K562 (cell line): ENCODE results near the gene RNASEH2A. TPM values are rescaled to one million over a fixed set of nuclear protein-coding genes. Genes with fewer than 3 reads are reported as not detected.

Experiments used
- ARID3B ChIP-seq: fragments of 250-450 bp; sonication (Bioruptor Pico); IDR thresholded peaks from 2 replicates; pipeline ENCODE4 v1.4.0; 2020; ENCODE audit warnings: borderline replicate concordance
- CHCHD3 ChIP-seq: fragments of 250-450 bp; sonication (Bioruptor Pico); IDR thresholded peaks from 2 replicates; pipeline ENCODE4 v2.1.2; 2022; ENCODE audit warnings: mild to moderate bottlenecking
- GTF2A2 ChIP-seq: IDR thresholded peaks from 2 replicates; pipeline ENCODE4 v1.6.1; 2016; ENCODE audit warnings: mild to moderate bottlenecking, missing genetic modification characterization, missing compliant biosample characterization
- IFI16 ChIP-seq: fragments of 250-450 bp; sonication (Bioruptor Pico); IDR thresholded peaks from 2 replicates; pipeline ENCODE4 v2.1.2; 2022; ENCODE audit warnings: mild to moderate bottlenecking, inconsistent platforms
- ILK ChIP-seq: fragments of 450-650 bp; IDR thresholded peaks from 2 replicates; pipeline ENCODE4 v1.6.1; 2016; ENCODE audit warnings: missing genetic modification characterization, low read depth, mild to moderate bottlenecking, missing compliant biosample characterization, moderate library complexity, borderline replicate concordance
- MNT ChIP-seq, 2 experiments: fragments of 450-650 bp; conservative IDR thresholded peaks; 2 replicates each; pipeline ENCODE4 v1.6.1; 2017; ENCODE audit warnings: mild to moderate bottlenecking in 2 of 2, moderate library complexity in 2 of 2
- NFE2 ChIP-seq: IDR thresholded peaks from 2 replicates; pipeline ENCODE4 v1.6.1; 2014; ENCODE audit warnings: antibody characterized with exemption, low read depth
- RFX7 ChIP-seq: fragments of 250-450 bp; sonication (Bioruptor Pico); IDR thresholded peaks from 2 replicates; pipeline ENCODE4 v1.5.1; 2021; ENCODE audit warnings: mild to moderate bottlenecking
- SMAD4 ChIP-seq: fragments of 250-450 bp; sonication (Bioruptor Pico); conservative IDR thresholded peaks from 2 replicates; pipeline ENCODE4 v1.8.0; 2021; ENCODE audit warnings: inconsistent platforms, mild to moderate bottlenecking, moderate library complexity
- TARDBP ChIP-seq: fragments of 450-650 bp; IDR thresholded peaks from 2 replicates; pipeline ENCODE4 v1.6.1; 2016
- THAP7 ChIP-seq: fragments of 250-450 bp; sonication (Bioruptor Pico); IDR thresholded peaks from 2 replicates; pipeline ENCODE4 v1.5.0; 2021
- ZBTB1 ChIP-seq: sonication (generic); formaldehyde crosslinking; IDR thresholded peaks from 2 replicates; pipeline ENCODE4 v1.8.1; 2023; ENCODE audit warnings: missing genetic modification reagents, low read depth, mild to moderate bottlenecking, borderline replicate concordance
- ZNF318 ChIP-seq, 2 experiments: fragments of 450-650 bp; IDR thresholded peaks; 2 replicates each; pipeline ENCODE4 v1.6.1; 2016; ENCODE audit warnings: mild to moderate bottlenecking in 2 of 2, borderline replicate concordance in 1 of 2, low read depth in 1 of 2, moderate library complexity in 1 of 2
- ZNF766 ChIP-seq: fragments of 200-800 bp; sonication (Bioruptor generic); conservative IDR thresholded peaks from 2 replicates; pipeline ENCODE4 v1.6.1; 2016; ENCODE audit warnings: missing genetic modification characterization, missing compliant biosample characterization
- polyA plus RNA-seq, 8 experiments: library from polyadenylated mRNA; depleted of rRNA in 4 of 8; stranded (reverse) in 5 of 8; unstranded in 3 of 8; fragments of >200 nt; fragmentation: Nextera tagmentation in 2 of 8; fragmentation: Illumina TruSeq in 1 of 8; extraction: Ambion mirVana in 2 of 8; extraction: Trizol in 1 of 8; gene quantifications; 2 replicates each; pipeline versions ENCODE4 v1.2.1 to v1.2.3, GENCODE V29; 2011 to 2014; ENCODE audit warnings: inconsistent platforms in 1 of 8, missing spikeins in 1 of 8
- total RNA-seq, 7 experiments: library from RNA; depleted of rRNA in 6 of 7; stranded (reverse); fragments of >200 nt in 6 of 7; fragmentation: Illumina TruSeq in 2 of 7; extraction: Trizol in 2 of 7; gene quantifications; 2 replicates each; pipeline versions ENCODE4 v1.2.1 to v1.2.3, GENCODE V29; 2011 to 2021; ENCODE audit warnings: low replicate concordance in 1 of 7

The RNASEH2A gene
- total and polyA plus RNA-seq, 9 of the 15 experiments (the other 6 are each of a cell fraction or from before 2014, with no cell fraction given) = 22.3 to 78.0 (median 61.7) TPM

GRCh38 chr19:12782424-12783290, 23.7 kb upstream of the RNASEH2A start (continued):
- TF ChIP-seq NFE2 = no peak
- TF ChIP-seq IFI16 (CRISPR knock-in tag) = no peak
- no peak for TF ChIP-seq RFX7 (CRISPR knock-in tag)
- no peak for TF ChIP-seq ILK
- peak; percentile 100 for TF ChIP-seq TARDBP
- peak; percentile 78 for TF ChIP-seq ZBTB1 (CRISPR knock-in tag)
- peak; percentile 92 for TF ChIP-seq SMAD4 (CRISPR knock-in tag)
- TF ChIP-seq GTF2A2 = no peak
- no peak for TF ChIP-seq ZNF318 (IDR thresholded peaks at IDR 0.05; ENCODE audit: borderline replicate concordance in 1 of 2, low read depth in 1 of 2)
- TF ChIP-seq THAP7 = 0 out of 2 replicates have a peak, but pooled peaks have one; percentile 80
- TF ChIP-seq MNT (conservative IDR thresholded peaks at IDR 0.05) = peak; percentile 83 to 93
- no peak for TF ChIP-seq CHCHD3 (CRISPR knock-in tag)
- no peak; the same call in 1 of the 2 replicates for TF ChIP-seq ZNF766 (CRISPR knock-in tag)
- TF ChIP-seq ARID3B (CRISPR knock-in tag) = no peak
